Natural killer cell (primary cell): ENCODE results near the gene SH3BP1. TPM values are rescaled to one million over a fixed set of nuclear protein-coding genes. Genes with fewer than 3 reads are reported as not detected.

Source experiments
- ATAC-seq, 3 donors: fragments of 150-1000 bp in 2 of 3; fragments of 200-7000 bp in 1 of 3; cut with Tn5 transposase; 1 replicate in 1 of 3; 2 replicates in 2 of 3; pipeline ENCODE4 v1.10.0; 2021; ENCODE audit warnings: mild to moderate bottlenecking in 2 of 3, moderate library complexity in 2 of 3
- DNase-seq, 2 donors: peaks; one replicate each; pipeline versions ENCODE4 v3.0.0 to v3.0.0-alpha.2; 2013 to 2021; ENCODE audit warnings: mixed read lengths in 1 of 2
- H3K27ac ChIP-seq: one replicate; pipeline ENCODE4 v1.5.1; 2013; ENCODE audit warnings: mild to moderate bottlenecking, low read length
- H3K27me3 ChIP-seq: one replicate; pipeline ENCODE4 v1.6.1; 2013; ENCODE audit warnings: low read length; ENCODE audit not compliant: control insufficient read depth, insufficient read depth
- H3K36me3 ChIP-seq: one replicate; pipeline ENCODE4 v1.6.1; 2013; ENCODE audit warnings: low read length; ENCODE audit not compliant: control insufficient read depth, insufficient read depth
- H3K4me1 ChIP-seq: one replicate; pipeline ENCODE4 v1.6.1; 2013; ENCODE audit warnings: low read length; ENCODE audit not compliant: control insufficient read depth, insufficient read depth
- H3K4me3 ChIP-seq: one replicate; pipeline ENCODE4 v1.5.1; 2013; ENCODE audit warnings: low read length
- H3K9me3 ChIP-seq: one replicate; pipeline ENCODE4 v1.6.1; 2013; ENCODE audit warnings: low read length; ENCODE audit not compliant: control insufficient read depth, insufficient read depth
- H3K27ac Mint-ChIP-seq, 2 donors: one replicate each; pipeline ENCODE4 v1.8.0; 2022; ENCODE audit warnings: mild to moderate bottlenecking in 2 of 2, mixed read lengths in 2 of 2, moderate library complexity in 1 of 2
- H3K27me3 Mint-ChIP-seq, 2 donors: one replicate each; pipeline ENCODE4 v1.8.0; 2022; ENCODE audit warnings: low read depth in 2 of 2, mixed read lengths in 2 of 2
- H3K36me3 Mint-ChIP-seq: one replicate; pipeline ENCODE4 v1.8.0; 2022; ENCODE audit warnings: mixed read lengths
- H3K4me1 Mint-ChIP-seq, 2 donors: one replicate each; pipeline ENCODE4 v1.8.0; 2022; ENCODE audit warnings: mixed read lengths in 2 of 2
- H3K4me3 Mint-ChIP-seq: one replicate; pipeline ENCODE4 v1.8.0; 2022; ENCODE audit warnings: mild to moderate bottlenecking, moderate library complexity, mixed read lengths
- H3K9me3 Mint-ChIP-seq, 2 donors: one replicate each; pipeline ENCODE4 v1.8.0; 2022; ENCODE audit warnings: mixed read lengths in 2 of 2
- WGBS: methylation state at CpG from one replicate; pipeline ENCODE4 v1.1.7; 2013; ENCODE audit warnings: missing lambda C conversion rate; ENCODE audit not compliant: insufficient coverage; 5-methylcytosine and 5-hydroxymethylcytosine counted together
- intact Hi-C: fragments of 100-400 bp; cut with micrococcal nuclease; formaldehyde crosslinking; loops from one replicate; pipeline ENCODE4 v1.14.2; 2022
- total RNA-seq, 4 donors: library from RNA; stranded (reverse); fragments of 120-200 nt in 1 of 4; gene quantifications; one replicate each; pipeline versions ENCODE4 v1.2.3 to v1.2.4, GENCODE V29; 2013 to 2022
- TF ChIP-seq, protein P1 (sequence below): fragments of 200-600 bp; IDR thresholded peaks from one replicate; pipeline ENCODE4 v1.8.0; 2022; ENCODE audit warnings: antibody characterized with exemption

Gene SH3BP1
- total RNA-seq, 3 donors from 2014 or later (not counting 1 experiment from before 2014, with no cell fraction given) = 163 to 189 (median 163) TPM

DNA sequence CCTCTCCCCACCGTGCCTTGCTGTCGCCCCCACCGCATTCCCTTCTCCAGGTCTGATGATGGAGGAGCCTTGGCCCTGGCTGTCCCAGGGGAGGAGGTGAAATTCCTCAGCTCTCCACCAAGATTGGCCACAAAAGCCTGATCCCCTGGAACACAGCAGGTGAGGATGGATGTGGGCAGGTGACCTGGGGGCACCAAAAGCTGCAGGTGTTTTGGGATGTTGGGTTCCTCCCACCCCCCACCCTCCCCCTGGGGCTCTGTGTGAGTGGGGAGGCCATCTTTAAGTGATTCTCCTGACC lies 58.0 kb downstream of the SH3BP1 start:
- WGBS = 72% methylated on average over 3 of the region's 3 CpGs
- no peaks in the 10 kb centered on the region for H3K27me3 ChIP-seq
- H3K4me1 ChIP-seq = peaks cover 31% of the 10 kb centered on the region
- H3K4me3 ChIP-seq = no peak overlapping the region
- H3K27me3 Mint-ChIP-seq = no peaks in the 10 kb centered on the region
- intact Hi-C loops = loop anchor here (5.0 kb wide), 1 partner anchor 90 kb away; the partner anchor contains the start of gene GGA1
- H3K36me3 Mint-ChIP-seq = no peaks in the 10 kb centered on the region
- peak in 1 of 2 donors; percentile 6 for DNase-seq
- H3K4me1 Mint-ChIP-seq = peaks cover 25 to 28% of the 10 kb centered on the region in 2 donors
- ATAC-seq = no peak
- H3K27ac Mint-ChIP-seq = no peak overlapping the region
- H3K9me3 Mint-ChIP-seq = no peaks in the 10 kb centered on the region
- no peak overlapping the region for H3K4me3 Mint-ChIP-seq
- H3K9me3 ChIP-seq = no peaks in the 10 kb centered on the region
- no peak overlapping the region for H3K27ac ChIP-seq
- H3K36me3 ChIP-seq = peaks cover 12% of the 10 kb centered on the region
- TF ChIP-seq, protein P1, sequence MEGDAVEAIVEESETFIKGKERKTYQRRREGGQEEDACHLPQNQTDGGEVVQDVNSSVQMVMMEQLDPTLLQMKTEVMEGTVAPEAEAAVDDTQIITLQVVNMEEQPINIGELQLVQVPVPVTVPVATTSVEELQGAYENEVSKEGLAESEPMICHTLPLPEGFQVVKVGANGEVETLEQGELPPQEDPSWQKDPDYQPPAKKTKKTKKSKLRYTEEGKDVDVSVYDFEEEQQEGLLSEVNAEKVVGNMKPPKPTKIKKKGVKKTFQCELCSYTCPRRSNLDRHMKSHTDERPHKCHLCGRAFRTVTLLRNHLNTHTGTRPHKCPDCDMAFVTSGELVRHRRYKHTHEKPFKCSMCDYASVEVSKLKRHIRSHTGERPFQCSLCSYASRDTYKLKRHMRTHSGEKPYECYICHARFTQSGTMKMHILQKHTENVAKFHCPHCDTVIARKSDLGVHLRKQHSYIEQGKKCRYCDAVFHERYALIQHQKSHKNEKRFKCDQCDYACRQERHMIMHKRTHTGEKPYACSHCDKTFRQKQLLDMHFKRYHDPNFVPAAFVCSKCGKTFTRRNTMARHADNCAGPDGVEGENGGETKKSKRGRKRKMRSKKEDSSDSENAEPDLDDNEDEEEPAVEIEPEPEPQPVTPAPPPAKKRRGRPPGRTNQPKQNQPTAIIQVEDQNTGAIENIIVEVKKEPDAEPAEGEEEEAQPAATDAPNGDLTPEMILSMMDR = no peak

DNA sequence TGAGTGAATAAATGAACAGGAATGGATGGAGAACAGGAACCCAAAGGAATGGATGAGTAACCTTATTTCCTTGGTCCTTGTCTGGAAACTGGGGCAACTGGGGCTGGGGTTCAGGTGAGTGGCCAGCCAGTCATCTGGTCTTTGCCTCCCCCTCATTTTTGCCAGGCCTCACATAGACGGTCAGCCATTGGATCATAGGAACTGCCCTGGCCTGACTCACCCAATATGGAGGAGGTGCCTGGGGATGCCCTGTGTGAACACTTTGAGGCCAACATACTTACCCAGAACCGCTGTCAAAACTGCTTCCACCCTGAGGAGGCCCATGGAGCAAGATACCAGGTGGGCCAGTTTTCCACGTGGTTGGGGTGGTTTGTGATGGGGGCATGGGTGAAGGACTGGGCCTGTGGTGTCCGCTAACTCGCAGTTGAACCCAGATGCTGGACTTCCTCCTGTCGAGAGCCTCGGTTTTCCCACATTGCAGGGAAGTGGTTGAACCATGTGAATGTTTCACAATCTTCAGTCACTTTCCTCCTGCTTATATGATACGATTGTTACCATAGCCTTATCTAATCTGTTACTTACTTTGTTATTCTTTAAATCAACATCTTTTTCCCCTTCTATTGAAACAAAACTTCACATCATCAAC lies 61.8 kb downstream of the SH3BP1 start:
- ATAC-seq (no peak), DNase-seq (no peak)
- Histone ChIP-seq H3K27me3 (no peaks in the 10 kb centered on the region), H3K4me1 (peaks cover 30% of the 10 kb centered on the region), H3K27ac (peak overlapping the region; percentile 40), H3K36me3 (no peaks in the 10 kb centered on the region), H3K4me3 (no peak overlapping the region), H3K9me3 (no peaks in the 10 kb centered on the region)
- Mint-ChIP-seq H3K27ac (peak overlapping the region; percentile 67 to 76), H3K9me3 (no peaks in the 10 kb centered on the region), H3K36me3 (no peaks in the 10 kb centered on the region), H3K4me3 (peak overlapping the region; percentile 52), H3K4me1 (peaks cover 20% of the 10 kb centered on the region in 2 donors), H3K27me3 (no peaks in the 10 kb centered on the region)
- intact Hi-C loops = no loop called here
- TF ChIP-seq, protein P1 = no peak
- WGBS = 42% methylated on average over 8 of the region's 8 CpGs

DNA sequence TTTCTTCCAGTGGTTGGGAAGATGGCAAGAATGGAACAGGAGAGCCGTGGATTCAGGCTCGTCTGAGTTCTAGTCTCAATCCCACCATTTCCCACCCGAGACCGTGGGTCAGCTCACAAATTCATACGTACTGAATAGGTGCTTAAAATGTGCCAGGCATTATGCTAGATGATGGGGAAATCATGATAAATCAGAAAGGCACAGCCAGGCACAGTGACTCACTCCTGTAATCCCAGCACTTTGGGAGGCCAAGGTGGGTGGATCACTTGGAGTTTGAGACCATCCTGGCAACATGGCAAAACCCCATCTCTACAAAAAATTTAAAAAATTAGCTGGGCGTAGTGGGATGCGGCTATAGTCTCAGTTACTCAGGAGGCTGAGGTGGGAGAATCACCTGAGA lies 64.4 kb downstream of the SH3BP1 start:
- no peaks in the 10 kb centered on the region for H3K9me3 ChIP-seq
- H3K4me3 ChIP-seq = no peak overlapping the region
- no peak for DNase-seq
- no peak overlapping the region for H3K27ac ChIP-seq
- Mint-ChIP-seq H3K27me3 (no peaks in the 10 kb centered on the region), H3K4me3 (no peak overlapping the region), H3K9me3 (no peaks in the 10 kb centered on the region), H3K36me3 (no peaks in the 10 kb centered on the region), H3K27ac (no peak overlapping the region), H3K4me1 (peaks cover 11 to 13% of the 10 kb centered on the region in 2 donors)
- peaks cover 20% of the 10 kb centered on the region for H3K4me1 ChIP-seq
- TF ChIP-seq, protein P1 = no peak
- no peaks in the 10 kb centered on the region for H3K27me3 ChIP-seq
- ATAC-seq = no peak
- 73% methylated on average over 5 of the region's 7 CpGs for WGBS
- intact Hi-C loops = no loop called here
- no peaks in the 10 kb centered on the region for H3K36me3 ChIP-seq

DNA sequence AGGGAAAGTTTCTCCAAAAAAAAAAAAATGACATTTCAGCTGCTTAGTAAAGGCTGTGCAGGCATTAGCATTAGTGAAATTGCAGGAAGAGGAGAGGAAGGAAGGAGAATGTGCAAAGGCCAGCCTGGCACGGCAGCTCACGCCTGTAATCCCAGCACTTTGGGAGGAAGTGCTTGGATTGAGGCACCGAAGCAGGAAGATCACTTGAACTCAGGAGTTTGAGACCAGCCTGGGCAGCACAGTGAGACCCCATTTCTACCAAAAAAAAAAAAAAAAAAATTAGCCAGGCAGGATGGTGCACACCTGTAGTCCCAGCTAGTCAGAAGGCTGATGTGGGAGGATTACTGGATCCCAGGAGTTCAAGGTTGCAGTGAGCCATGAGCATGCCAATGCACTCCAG lies 65.2 kb downstream of the SH3BP1 start:
- DNase-seq (no peak), ATAC-seq (no peak)
- H3K27ac ChIP-seq = no peak overlapping the region
- intact Hi-C loops = no loop called here
- H3K27me3 ChIP-seq = no peaks in the 10 kb centered on the region
- Mint-ChIP-seq H3K4me3 (no peak overlapping the region), H3K4me1 (peaks cover 11 to 13% of the 10 kb centered on the region in 2 donors), H3K36me3 (no peaks in the 10 kb centered on the region), H3K27me3 (no peaks in the 10 kb centered on the region), H3K9me3 (no peaks in the 10 kb centered on the region), H3K27ac (no peak overlapping the region)
- no peaks in the 10 kb centered on the region for H3K36me3 ChIP-seq
- no peaks in the 10 kb centered on the region for H3K9me3 ChIP-seq
- TF ChIP-seq, protein P1 = no peak
- H3K4me1 ChIP-seq = peaks cover 20% of the 10 kb centered on the region
- H3K4me3 ChIP-seq = no peak overlapping the region
- 83% methylated on average over 3 of the region's 3 CpGs for WGBS
